Hematopoietic multipotent progenitor cell treated with erythropoietin and hydrocortisone succinate and interleukin-3 and kit ligand, for 4 days (in vitro differentiated cells): Measurements from ENCODE around the gene AREL1.

Experiments used
- DNase-seq: peaks from one replicate; pipeline ENCODE4 v3.0.0-alpha.2; 2015

Gene AREL1

DNA sequence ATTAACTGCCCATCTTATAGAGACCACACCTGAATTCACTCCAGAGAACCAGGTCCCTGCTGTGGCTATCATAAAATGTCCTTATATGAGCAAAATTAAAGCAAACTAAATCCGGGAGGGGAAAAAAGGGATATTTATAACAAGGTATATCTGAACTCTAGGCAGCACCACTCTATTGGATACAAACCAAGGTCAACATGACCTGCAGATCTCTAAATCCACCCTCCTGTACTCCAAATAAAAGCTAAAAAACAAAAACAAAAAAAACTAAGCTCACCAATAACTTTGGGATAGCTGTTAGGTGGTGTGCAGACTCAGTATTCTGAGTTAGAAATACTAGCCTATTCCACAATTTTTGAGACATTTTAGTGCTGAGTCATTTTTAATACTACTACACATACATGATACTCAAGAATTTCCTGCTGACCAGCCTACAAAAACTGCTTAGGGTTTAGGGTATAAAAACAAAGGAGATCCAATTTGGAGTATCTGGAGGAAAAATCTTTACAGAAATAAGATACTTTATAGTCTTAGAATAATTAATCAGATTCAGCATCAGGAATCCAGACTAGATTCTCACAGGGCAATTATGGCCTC is 54.2 kb downstream of the AREL1 start:
- no peak for DNase-seq

DNA sequence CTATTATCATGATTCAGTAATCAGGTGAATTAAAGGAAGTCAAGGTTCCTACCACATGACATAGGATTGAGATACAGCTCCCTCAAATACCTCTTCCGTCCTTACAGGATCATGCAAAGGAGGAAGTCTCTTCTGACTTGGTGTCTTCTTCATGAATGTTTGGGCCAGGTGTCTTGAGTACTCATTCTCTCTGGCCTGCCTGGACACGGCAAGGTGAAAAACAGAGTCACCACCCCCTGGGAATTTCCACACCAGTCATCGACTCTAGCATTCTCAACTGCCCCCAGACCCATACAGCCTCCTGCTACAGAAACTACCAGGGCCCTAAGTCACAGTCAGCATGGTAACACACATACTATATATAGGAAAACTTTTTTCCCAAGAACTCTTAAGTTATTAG is 55.9 kb downstream of the AREL1 start:
- no peak for DNase-seq

GRCh38 chr14:74655599-74656395 is 57.1 kb downstream of the AREL1 start:
- DNase-seq, result no peak

DNA sequence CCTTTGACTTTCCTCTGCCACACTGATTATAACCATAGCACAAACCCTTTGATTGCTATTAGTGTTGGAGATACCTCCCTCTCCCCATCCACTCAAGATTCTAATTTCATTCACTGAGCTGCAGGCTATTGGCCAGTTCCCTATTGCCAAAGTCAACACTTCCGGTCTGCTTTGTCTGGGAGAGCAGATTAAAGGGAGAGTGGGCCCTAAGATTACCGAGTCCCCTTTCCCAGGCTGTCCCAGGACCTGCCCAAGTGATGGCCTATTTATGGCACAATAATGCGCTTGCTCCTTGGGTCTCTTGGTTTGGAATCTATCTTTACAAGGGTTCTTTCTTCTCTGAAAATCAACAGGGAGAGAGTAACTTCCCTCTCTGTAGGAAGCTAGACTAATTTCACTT is 57.9 kb downstream of the AREL1 start:
- no peak for DNase-seq

DNA sequence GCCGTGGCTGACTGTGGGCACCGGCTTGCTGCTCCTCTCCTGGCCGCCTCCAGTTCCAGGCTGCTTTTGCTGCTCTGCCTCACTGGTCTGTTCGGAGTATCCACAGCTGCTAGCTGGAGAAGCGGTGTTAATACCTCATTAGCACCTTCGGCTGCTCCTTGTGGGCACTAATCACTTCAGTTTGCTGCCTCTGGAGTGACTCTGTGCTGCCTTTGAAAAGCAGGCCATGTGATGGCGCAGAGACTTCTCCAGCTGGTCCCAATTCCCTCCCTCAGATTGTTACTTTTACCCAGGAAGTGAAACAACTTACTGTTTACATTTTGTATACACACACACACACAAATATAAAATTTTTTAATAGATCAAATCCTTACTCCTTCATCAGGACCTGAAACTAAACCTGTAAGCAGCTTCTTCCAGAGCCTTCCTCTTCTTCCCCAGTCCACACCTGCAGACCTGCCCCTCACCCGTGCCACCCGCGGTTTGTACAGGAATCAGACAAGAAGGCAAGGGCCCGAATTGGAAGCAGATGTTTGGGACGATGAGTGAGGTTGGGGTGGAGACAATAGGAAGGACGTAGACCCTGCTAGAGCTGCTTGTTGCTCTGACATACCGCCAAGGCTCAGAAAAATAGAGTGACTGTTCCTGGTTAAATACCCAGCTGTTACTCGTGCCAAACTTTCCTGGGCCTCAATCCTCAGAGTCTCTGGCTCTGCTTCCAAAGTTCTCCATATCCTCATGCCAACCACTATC is 59.3 kb downstream of the AREL1 start:
- no peak for DNase-seq

- no peak for DNase-seq
Measured at GRCh38 chr14:74652541-74652940, 60.3 kb downstream of the AREL1 start.

GRCh38 chr14:74650927-74651686 is 61.8 kb downstream of the AREL1 start:
- no peak for DNase-seq

GRCh38 chr14:74649673-74650072 is 63.2 kb downstream of the AREL1 start:
- DNase-seq, result no peak

GRCh38 chr14:74649167-74649566 is 63.7 kb downstream of the AREL1 start:
- no peak for DNase-seq

DNA sequence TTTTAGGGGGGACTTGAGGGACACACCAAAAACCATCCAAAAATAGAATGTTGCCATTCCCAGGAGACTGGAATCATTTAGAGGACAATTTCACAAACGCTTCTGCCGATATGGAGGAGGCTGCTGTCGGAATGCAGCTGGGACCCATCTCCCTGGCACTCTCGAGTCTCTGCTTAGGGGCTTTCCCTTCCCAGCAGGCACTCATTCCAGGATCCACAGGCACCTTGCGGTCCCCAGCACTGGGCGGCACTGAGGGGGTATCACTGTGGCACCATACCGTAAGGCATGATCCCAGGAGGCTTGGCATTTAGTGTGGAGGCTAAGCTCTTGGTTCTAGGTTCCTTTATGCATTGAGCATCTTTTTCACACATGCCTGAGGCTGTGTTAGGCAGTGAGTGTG is 64.3 kb downstream of the AREL1 start:
- DNase-seq, result no peak

- no peak for DNase-seq
Measured at GRCh38 chr14:74647678-74648461, 65.0 kb downstream of the AREL1 start.

GRCh38 chr14:74647061-74647677 is 65.7 kb downstream of the AREL1 start:
- no peak for DNase-seq

- DNase-seq, result no peak
Measured at GRCh38 chr14:74645756-74646470, 67.0 kb downstream of the AREL1 start.

DNA sequence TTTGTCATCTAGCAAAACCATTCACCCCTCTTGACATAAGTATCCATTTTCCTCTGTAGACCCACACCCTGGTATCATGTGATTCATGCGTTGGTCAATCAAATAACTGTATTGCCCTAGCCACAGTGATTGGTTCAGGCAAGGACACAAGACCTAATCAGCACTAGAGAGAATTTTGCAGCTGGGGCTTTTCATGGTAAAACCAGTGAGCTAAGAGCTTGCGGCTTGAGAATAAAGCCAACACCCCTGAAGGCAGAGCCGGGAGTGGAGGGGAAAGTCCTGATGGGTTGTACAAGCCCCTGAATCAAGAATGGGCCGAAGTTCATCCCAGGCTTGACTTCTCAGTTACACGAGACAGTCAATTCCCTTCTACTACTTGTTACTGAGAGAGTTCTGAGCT is 67.6 kb downstream of the AREL1 start:
- no peak for DNase-seq

DNA sequence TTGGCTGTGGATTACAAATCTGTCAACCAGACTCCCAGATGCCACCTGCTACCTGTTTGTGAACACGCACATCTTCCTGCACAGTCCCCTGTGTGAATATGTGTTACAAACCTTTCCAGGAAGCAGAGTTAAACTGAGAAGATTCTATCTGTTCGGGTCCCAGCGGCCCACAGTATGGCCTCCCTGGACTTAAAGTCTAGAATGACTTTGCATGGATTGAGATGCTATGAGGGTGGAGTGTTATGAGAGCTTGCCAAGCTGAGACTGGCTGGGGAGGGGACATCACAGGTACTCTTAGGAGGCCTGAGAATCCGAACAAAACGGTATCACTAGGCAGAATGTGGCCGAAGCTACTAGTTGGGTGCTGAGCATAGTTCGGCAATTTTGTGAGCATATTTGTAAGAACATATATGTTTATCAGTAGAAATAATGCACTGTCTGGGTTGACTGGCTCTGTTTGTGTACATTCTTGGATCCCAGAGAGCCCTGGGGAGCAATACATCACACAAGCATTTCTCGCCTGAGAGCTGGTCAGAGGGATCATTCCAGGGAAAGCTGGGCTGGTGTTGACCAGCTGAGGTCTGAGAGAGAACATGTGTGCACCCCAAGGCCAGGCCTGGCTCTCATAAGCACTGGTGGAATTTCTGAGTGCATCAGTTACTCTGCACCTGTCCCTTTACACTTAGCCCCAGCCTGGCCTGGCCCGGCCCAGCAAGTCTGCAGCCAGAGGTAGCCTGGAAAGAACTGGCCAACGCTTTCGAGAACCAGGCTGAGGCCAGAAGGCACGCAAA is 71.1 kb downstream of the AREL1 start:
- no peak for DNase-seq

DNA sequence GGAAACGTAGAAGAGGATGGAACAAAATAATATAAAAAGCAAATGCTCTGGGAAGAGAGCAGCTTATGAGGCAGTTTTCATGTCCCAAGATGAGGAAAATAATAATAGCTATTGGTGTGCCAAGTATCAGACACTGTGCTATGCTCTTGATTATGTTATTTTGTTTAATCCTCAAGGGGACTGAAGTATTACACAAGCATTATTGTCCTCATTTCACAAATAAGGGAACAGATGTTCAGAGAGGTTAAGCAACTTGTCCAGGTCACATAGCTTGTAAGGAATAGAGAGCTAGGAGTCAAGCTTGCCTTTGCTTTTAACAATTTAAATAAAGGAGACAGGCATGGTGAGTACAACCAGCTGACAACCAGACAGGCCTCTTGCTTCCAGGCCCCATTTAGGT is 73.9 kb downstream of the AREL1 start:
- no peak for DNase-seq

GRCh38 chr14:74638066-74638465 is 74.8 kb downstream of the AREL1 start:
- DNase-seq, result no peak

DNA sequence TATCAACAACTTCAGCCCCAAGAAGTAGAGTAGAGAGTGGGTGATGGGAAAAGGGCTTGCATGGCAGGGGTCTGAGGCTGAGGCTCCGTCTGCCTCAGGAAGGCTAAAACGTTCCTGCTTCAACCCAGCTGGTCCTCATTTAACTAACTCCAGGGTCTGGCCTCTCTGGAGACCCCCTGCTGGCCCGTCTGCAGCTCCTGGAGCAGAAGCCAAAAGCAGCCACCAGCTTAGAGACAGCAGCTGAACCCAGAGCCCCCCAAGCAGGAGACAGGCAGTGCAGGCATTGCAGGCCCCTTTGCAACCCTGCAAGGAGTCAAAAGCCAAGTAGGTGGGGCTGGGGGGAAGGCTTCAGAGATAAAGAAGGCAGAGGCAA is 75.7 kb downstream of the AREL1 start:
- DNase-seq, result no peak

DNA sequence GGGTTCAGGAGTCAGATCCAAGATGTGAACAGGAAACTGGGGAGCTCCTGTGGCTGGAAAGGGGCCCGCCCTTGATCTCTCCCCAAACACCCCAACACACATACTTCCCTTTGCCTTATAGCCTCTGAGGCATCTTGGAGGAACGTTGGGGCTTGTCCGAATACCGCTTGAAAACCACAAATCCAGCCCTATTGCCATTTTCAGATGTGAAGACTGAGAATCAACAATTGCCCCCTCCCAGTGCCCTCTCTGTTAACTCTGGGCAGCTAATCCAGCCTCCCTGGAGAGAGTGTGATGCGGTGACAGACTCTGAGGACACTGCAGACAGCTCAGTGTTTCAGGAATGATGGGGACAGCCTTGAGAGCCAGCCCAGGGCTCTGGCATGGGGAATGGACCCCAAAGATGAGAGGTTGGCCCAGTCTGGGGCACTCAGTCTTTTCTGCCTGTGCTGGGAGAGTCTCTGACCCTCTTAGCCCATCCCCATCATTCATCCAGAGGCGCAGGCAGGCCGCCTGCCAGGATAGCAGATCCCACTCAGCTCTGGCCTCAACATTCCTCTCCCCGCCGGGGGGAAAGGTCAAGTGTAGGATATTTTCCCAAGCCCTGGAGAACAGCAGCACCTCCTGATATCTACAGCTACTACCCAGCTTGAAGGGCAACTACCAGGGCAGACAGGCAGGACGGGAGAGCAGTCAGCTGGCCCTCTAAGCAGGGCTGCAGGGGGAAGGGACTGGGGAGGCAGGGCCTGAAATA is 76.3 kb downstream of the AREL1 start:
- no peak for DNase-seq

- no peak for DNase-seq
Measured at GRCh38 chr14:74635847-74636246, 77.0 kb downstream of the AREL1 start.
